T-cell (primary cell): ENCODE data around the gene KCNJ12. TPM values are rescaled to one million over a fixed set of nuclear protein-coding genes. Genes with fewer than 3 reads are reported as not detected.

Source experiments
- ATAC-seq, 4 experiments: fragments of 200-7000 bp in 3 of 4; fragments of 150-1000 bp in 1 of 4; cut with Tn5 transposase; replicated peaks in 1 of 4; 1 replicate in 3 of 4; 2 replicates in 1 of 4; pipeline ENCODE4 v1.10.0; 2021; ENCODE audit warnings: moderate library complexity in 3 of 4, mild to moderate bottlenecking in 2 of 4, moderate number of reproducible peaks in 1 of 4
- CTCF ChIA-PET, 2 donors: fragments of 300-600 bp; sonication (Branson Sonifier 250); formaldehyde crosslinking; loops; one replicate each; lab custom pipeline; 2022; ENCODE audit warnings: antibody characterized with exemption in 2 of 2; lab: Charles Lee
- POLR2A ChIA-PET, 2 donors: fragments of 300-600 bp; sonication (Branson Sonifier 250); formaldehyde crosslinking; loops; one replicate each; lab custom pipeline; 2022; ENCODE audit warnings: antibody characterized with exemption in 2 of 2; lab: Charles Lee
- DNase-seq, 35 experiments: peaks; one replicate each; pipeline versions ENCODE4 v3.0.0 to v3.0.0-alpha.2; 2013 to 2023
- H3K27ac ChIP-seq: one replicate; pipeline ENCODE4 v1.5.1; 2013; ENCODE audit warnings: low read length
- H3K27me3 ChIP-seq, 2 experiments: replicated peaks in 1 of 2; 1 replicate in 1 of 2; 2 replicates in 1 of 2; pipeline versions ENCODE4 v1.6.1 to v1.7.0; 2013; ENCODE audit warnings: low read length in 1 of 2, mixed read lengths in 1 of 2; ENCODE audit not compliant: control insufficient read depth in 2 of 2, insufficient read depth in 2 of 2; ENCODE audit errors: extremely low read depth in 1 of 2
- H3K36me3 ChIP-seq, 2 donors: 1 replicate in 1 of 2; 2 replicates in 1 of 2; pipeline versions ENCODE4 v1.6.1 to v1.7.0; 2013; ENCODE audit warnings: low read length in 1 of 2; ENCODE audit not compliant: control insufficient read depth in 2 of 2, insufficient read depth in 1 of 2; ENCODE audit errors: extremely low read depth in 1 of 2
- H3K4me1 ChIP-seq, 2 experiments: 1 replicate in 1 of 2; 2 replicates in 1 of 2; pipeline versions ENCODE4 v1.6.1 to v1.7.0; 2013; ENCODE audit warnings: low read length in 2 of 2, mixed read lengths in 1 of 2; ENCODE audit not compliant: insufficient read depth in 2 of 2, control insufficient read depth in 1 of 2; ENCODE audit errors: extremely low read depth in 1 of 2
- H3K4me3 ChIP-seq, 2 donors: 1 replicate in 1 of 2; 2 replicates in 1 of 2; pipeline versions ENCODE4 v1.5.1 to v1.7.0; 2013; ENCODE audit warnings: mild to moderate bottlenecking in 2 of 2, low read length in 1 of 2, moderate library complexity in 1 of 2; ENCODE audit not compliant: control insufficient read depth in 1 of 2; ENCODE audit errors: extremely low read depth in 1 of 2
- H3K9me3 ChIP-seq: 2 replicates; pipeline ENCODE4 v1.7.0; 2013
- H3K27ac Mint-ChIP-seq, 2 donors: one replicate each; pipeline ENCODE4 v1.8.0; 2020 to 2021; ENCODE audit warnings: mild to moderate bottlenecking in 2 of 2, mixed read lengths in 2 of 2
- H3K27me3 Mint-ChIP-seq, 2 donors: one replicate each; pipeline ENCODE4 v1.8.0; 2021 to 2022; ENCODE audit warnings: mixed read lengths in 2 of 2
- H3K36me3 Mint-ChIP-seq: one replicate; pipeline ENCODE4 v1.8.0; 2021; ENCODE audit warnings: mixed read lengths
- H3K4me1 Mint-ChIP-seq, 3 donors: one replicate each; pipeline ENCODE4 v1.8.0; 2020 to 2022; ENCODE audit warnings: mixed read lengths in 3 of 3, mild to moderate bottlenecking in 1 of 3
- H3K4me3 Mint-ChIP-seq, 3 donors: one replicate each; pipeline ENCODE4 v1.8.0; 2020 to 2022; ENCODE audit warnings: mild to moderate bottlenecking in 3 of 3, mixed read lengths in 3 of 3, moderate library complexity in 3 of 3
- H3K9me3 Mint-ChIP-seq, 3 donors: one replicate each; pipeline ENCODE4 v1.8.0; 2020 to 2022; ENCODE audit warnings: mixed read lengths in 3 of 3
- WGBS: methylation state at CpG from one replicate; pipeline ENCODE4 v1.1.5; 2013; ENCODE audit warnings: missing lambda C conversion rate; ENCODE audit not compliant: insufficient coverage; 5-methylcytosine and 5-hydroxymethylcytosine counted together
- total RNA-seq, 35 experiments: library from RNA in 6 of 35; stranded (reverse) in 6 of 35; fragments of 120-200 nt in 1 of 35; gene quantifications; one replicate each; pipeline versions ENCODE4 v1.2.1 to v1.2.4 and lab custom pipeline; 2013 to 2026

Gene KCNJ12
- total RNA-seq, 5 donors from 2014 or later (not counting 1 experiment from before 2014, with no cell fraction given), result 0.03 to 0.23 (median 0.10) TPM

- 80% methylated on average over 10 of the region's 13 CpGs for WGBS
Observed at GRCh38 chr17:21353326-21354010, 22.7 kb upstream of the KCNJ12 start.

GRCh38 chr17:21354796-21355385, 21.3 kb upstream of the KCNJ12 start:
- Mint-ChIP-seq H3K4me3 (no peak overlapping the region), H3K27ac (no peak overlapping the region)

More at GRCh38 chr17:21353326-21354010, 22.7 kb upstream of the KCNJ12 start:
- no peak overlapping the region for H3K27ac Mint-ChIP-seq
- no peaks in the 10 kb centered on the region for H3K36me3 ChIP-seq
- no peaks in the 10 kb centered on the region for H3K9me3 Mint-ChIP-seq
- ChIA-PET CTCF (no interaction called here), POLR2A (no interaction called here)
- no peaks in the 10 kb centered on the region for H3K9me3 ChIP-seq
- no peaks in the 10 kb centered on the region for H3K27me3 Mint-ChIP-seq
- no peak overlapping the region for H3K4me3 ChIP-seq
- no peaks in the 10 kb centered on the region for H3K36me3 Mint-ChIP-seq
- H3K4me1 Mint-ChIP-seq, result peaks cover 0 to 4% (median 0%) of the 10 kb centered on the region in 3 donors
- H3K4me1 ChIP-seq, result no peaks in the 10 kb centered on the region
- H3K4me3 Mint-ChIP-seq, result no peak overlapping the region
- no peak for ATAC-seq
- peaks cover 0 to 4% of the 10 kb centered on the region in 2 experiments for H3K27me3 ChIP-seq
- no peak for DNase-seq
- H3K27ac ChIP-seq, result no peak overlapping the region

GRCh38 chr17:21355586-21355985, 20.6 kb upstream of the KCNJ12 start:
- Histone ChIP-seq H3K4me1 (no peaks in the 10 kb centered on the region), H3K27ac (no peak overlapping the region), H3K9me3 (no peaks in the 10 kb centered on the region), H3K36me3 (no peaks in the 10 kb centered on the region), H3K27me3 (peaks cover 0 to 4% of the 10 kb centered on the region in 2 experiments), H3K4me3 (no peak overlapping the region)
- ATAC-seq (no peak), DNase-seq (no peak)
- ChIA-PET POLR2A (no interaction called here), CTCF (no interaction called here)
- Mint-ChIP-seq H3K27ac (no peak overlapping the region), H3K4me1 (peaks cover 0 to 1% (median 0%) of the 10 kb centered on the region in 3 donors), H3K27me3 (peaks cover 0 to 1% of the 10 kb centered on the region in 2 donors), H3K4me3 (no peak overlapping the region), H3K9me3 (no peaks in the 10 kb centered on the region), H3K36me3 (no peaks in the 10 kb centered on the region)
- WGBS, result 100% methylated on average over 1 of the region's 12 CpGs

More at GRCh38 chr17:21354796-21355385, 21.3 kb upstream of the KCNJ12 start:
- Mint-ChIP-seq H3K9me3 (no peaks in the 10 kb centered on the region), H3K4me1 (peaks cover 0 to 3% (median 0%) of the 10 kb centered on the region in 3 donors), H3K36me3 (no peaks in the 10 kb centered on the region), H3K27me3 (peaks cover 0 to 1% of the 10 kb centered on the region in 2 donors)
- Histone ChIP-seq H3K27ac (no peak overlapping the region), H3K4me3 (no peak overlapping the region), H3K36me3 (no peaks in the 10 kb centered on the region), H3K9me3 (no peaks in the 10 kb centered on the region), H3K27me3 (peaks cover 0 to 4% of the 10 kb centered on the region in 2 experiments), H3K4me1 (no peaks in the 10 kb centered on the region)
- 79% methylated on average over 9 of the region's 13 CpGs for WGBS
- no peak for DNase-seq
- ATAC-seq, result no peak
- CTCF ChIA-PET, result no interaction called here
- POLR2A ChIA-PET, result no interaction called here

GRCh38 chr17:21356537-21357127, 19.5 kb upstream of the KCNJ12 start:
- Mint-ChIP-seq H3K36me3 (no peaks in the 10 kb centered on the region), H3K27ac (no peak overlapping the region), H3K9me3 (no peaks in the 10 kb centered on the region), H3K27me3 (peaks cover 0 to 1% of the 10 kb centered on the region in 2 donors), H3K4me3 (no peak overlapping the region), H3K4me1 (no peaks in the 10 kb centered on the region)
- ChIA-PET POLR2A (no interaction called here), CTCF (no interaction called here)
- Histone ChIP-seq H3K27ac (no peak overlapping the region), H3K9me3 (no peaks in the 10 kb centered on the region), H3K4me3 (no peak overlapping the region), H3K36me3 (no peaks in the 10 kb centered on the region), H3K27me3 (peaks cover 0 to 4% of the 10 kb centered on the region in 2 experiments), H3K4me1 (no peaks in the 10 kb centered on the region)
- WGBS, result 81% methylated on average over 2 of the region's 2 CpGs
- DNase-seq (no peak), ATAC-seq (no peak)

- Histone ChIP-seq H3K9me3 (no peaks in the 10 kb centered on the region), H3K27ac (no peak overlapping the region), H3K4me3 (no peak overlapping the region), H3K4me1 (no peaks in the 10 kb centered on the region), H3K27me3 (peaks cover 0 to 4% of the 10 kb centered on the region in 2 experiments), H3K36me3 (no peaks in the 10 kb centered on the region)
- no peak for DNase-seq
- Mint-ChIP-seq H3K4me1 (no peaks in the 10 kb centered on the region), H3K4me3 (no peak overlapping the region), H3K27ac (no peak overlapping the region), H3K9me3 (no peaks in the 10 kb centered on the region), H3K27me3 (peaks cover 0 to 1% of the 10 kb centered on the region in 2 donors), H3K36me3 (no peaks in the 10 kb centered on the region)
- 72% methylated on average over 2 of the region's 5 CpGs for WGBS
- CTCF ChIA-PET, result no interaction called here
- POLR2A ChIA-PET, result no interaction called here
- ATAC-seq, result no peak
Observed at GRCh38 chr17:21357281-21357680, 18.9 kb upstream of the KCNJ12 start.

GRCh38 chr17:21357696-21358656, 18.2 kb upstream of the KCNJ12 start:
- WGBS, result 64% methylated on average over 3 of the region's 10 CpGs
- POLR2A ChIA-PET, result interaction anchor here in 1 of 2 donors (0.6 kb wide), 1 partner anchor 11 kb away, joined by 4 read pairs; no protein-coding TSS in a partner anchor
- H3K4me3 ChIP-seq, result no peak overlapping the region
- no peaks in the 10 kb centered on the region for H3K9me3 Mint-ChIP-seq
- CTCF ChIA-PET, result interaction anchor here in 1 of 2 donors (0.7 kb wide), 1 partner anchor 188 kb away, joined by 4 read pairs; no protein-coding TSS in a partner anchor
- no peaks in the 10 kb centered on the region for H3K36me3 Mint-ChIP-seq
- no peaks in the 10 kb centered on the region for H3K4me1 Mint-ChIP-seq
- H3K4me3 Mint-ChIP-seq, result no peak overlapping the region
- H3K27ac Mint-ChIP-seq, result no peak overlapping the region
- H3K27me3 ChIP-seq, result no peaks in the 10 kb centered on the region
- DNase-seq (no peak), ATAC-seq (no peak)
- no peaks in the 10 kb centered on the region for H3K9me3 ChIP-seq
- H3K27me3 Mint-ChIP-seq, result peaks cover 0 to 1% of the 10 kb centered on the region in 2 donors
- no peaks in the 10 kb centered on the region for H3K4me1 ChIP-seq
- no peak overlapping the region for H3K27ac ChIP-seq
- no peaks in the 10 kb centered on the region for H3K36me3 ChIP-seq
